Right atrium auricular region (tissue), 2 donors: ENCODE measurements around the gene LPP. TPM values are rescaled to one million over a fixed set of nuclear protein-coding genes. Genes with fewer than 3 reads are reported as not detected.
A peak's percentile ranks its signal among the peaks of the same experiment; 100 is the strongest.

Experiments used
- DNase-seq: peaks from one replicate; pipeline ENCODE4 v3.0.0-alpha.2; 2019; ENCODE audit warnings: low spot score
- H3K27ac ChIP-seq, 2 donors: fragments of 200-600 bp; sonication (generic); 1 replicate in 1 of 2; 2 replicates in 1 of 2; pipeline ENCODE4 v1.5.1; 2016 to 2019
- H3K27me3 ChIP-seq, 2 donors: fragments of 200-600 bp; sonication (generic); one replicate each; pipeline versions ENCODE4 v1.5.1 to v1.6.0; 2017 to 2019
- H3K36me3 ChIP-seq: fragments of 200-600 bp; sonication (generic); one replicate; pipeline ENCODE4 v1.5.1; 2016
- H3K4me1 ChIP-seq, 2 donors: fragments of 200-600 bp; sonication (generic); one replicate each; pipeline versions ENCODE4 v1.5.1 to v1.6.0; 2017 to 2019
- H3K4me3 ChIP-seq, 2 donors: fragments of 200-600 bp; sonication (generic); 1 replicate in 1 of 2; 2 replicates in 1 of 2; pipeline ENCODE4 v1.5.1; 2017 to 2019; ENCODE audit warnings: mild to moderate bottlenecking in 1 of 2, moderate library complexity in 1 of 2
- H3K9me3 ChIP-seq, 2 donors: fragments of 200-600 bp; sonication (generic); one replicate each; pipeline ENCODE4 v1.5.1; 2019
- CTCF ChIP-seq, 2 donors: fragments of 200-600 bp; sonication (generic); IDR thresholded peaks; one replicate each; pipeline ENCODE4 v1.5.1; 2019; ENCODE audit warnings: antibody characterized with exemption in 2 of 2
- total RNA-seq, 2 donors: library from RNA; depleted of rRNA; stranded (reverse); fragments of >200 nt; gene quantifications; one replicate each; pipeline ENCODE4 v1.1.0, GENCODE V29; 2016

The LPP gene
- total RNA-seq, 2 donors from 2014 or later, result 117 to 186 TPM

GRCh38 chr3:188184649-188185048 is 30.7 kb downstream of the LPP start:
- Histone ChIP-seq H3K27me3 (no peaks in the 10 kb centered on the region), H3K4me1 (peaks cover 0 to 63% of the 10 kb centered on the region in 2 donors), H3K27ac (peak overlapping the region; percentile 71 to 91), H3K9me3 (no peaks in the 10 kb centered on the region), H3K4me3 (no peak overlapping the region), H3K36me3 (peaks cover 3% of the 10 kb centered on the region)
- no peak for TF ChIP-seq CTCF (IDR thresholded peaks at IDR 0.05)
- no peak for DNase-seq

GRCh38 chr3:188185717-188186251 is 31.8 kb downstream of the LPP start:
- Histone ChIP-seq H3K4me3 (no peak overlapping the region), H3K9me3 (no peaks in the 10 kb centered on the region), H3K27me3 (no peaks in the 10 kb centered on the region), H3K27ac (peak overlapping the region; percentile 71 to 91), H3K36me3 (peaks cover 3% of the 10 kb centered on the region), H3K4me1 (peaks cover 0 to 66% of the 10 kb centered on the region in 2 donors)
- TF ChIP-seq CTCF (IDR thresholded peaks at IDR 0.05), result no peak
- DNase-seq, result no peak

- Histone ChIP-seq H3K9me3 (no peaks in the 10 kb centered on the region), H3K27me3 (no peaks in the 10 kb centered on the region), H3K4me3 (no peak overlapping the region), H3K36me3 (peaks cover 3% of the 10 kb centered on the region), H3K27ac (peak overlapping the region; percentile 42 to 91), H3K4me1 (peaks cover 0 to 72% of the 10 kb centered on the region in 2 donors)
- no peak for TF ChIP-seq CTCF (IDR thresholded peaks at IDR 0.05)
- no peak for DNase-seq
Measured at GRCh38 chr3:188187053-188187452, 33.1 kb downstream of the LPP start.

GRCh38 chr3:188188911-188189310 is 35.0 kb downstream of the LPP start:
- peak overlapping the region; percentile 74 to 91 for H3K27ac ChIP-seq
- peaks cover 0 to 68% of the 10 kb centered on the region in 2 donors for H3K4me1 ChIP-seq
- no peak for TF ChIP-seq CTCF (IDR thresholded peaks at IDR 0.05)
- no peak for DNase-seq
- peaks cover 3% of the 10 kb centered on the region for H3K36me3 ChIP-seq
- no peak overlapping the region for H3K4me3 ChIP-seq
- no peaks in the 10 kb centered on the region for H3K9me3 ChIP-seq
- H3K27me3 ChIP-seq, result no peaks in the 10 kb centered on the region

GRCh38 chr3:188191460-188191859 is 37.5 kb downstream of the LPP start:
- Histone ChIP-seq H3K4me3 (no peak overlapping the region), H3K27ac (peak overlapping the region; percentile 74 to 91), H3K36me3 (peaks cover 3% of the 10 kb centered on the region), H3K27me3 (no peaks in the 10 kb centered on the region), H3K4me1 (peaks cover 0 to 62% of the 10 kb centered on the region in 2 donors), H3K9me3 (no peaks in the 10 kb centered on the region)
- no peak for TF ChIP-seq CTCF (IDR thresholded peaks at IDR 0.05)
- no peak for DNase-seq

- Histone ChIP-seq H3K36me3 (peaks cover 3% of the 10 kb centered on the region), H3K4me1 (peaks cover 0 to 62% of the 10 kb centered on the region in 2 donors), H3K27ac (peak overlapping the region in 1 of 2 donors; percentile 91), H3K9me3 (no peaks in the 10 kb centered on the region), H3K4me3 (no peak overlapping the region), H3K27me3 (no peaks in the 10 kb centered on the region)
- no peak for TF ChIP-seq CTCF (IDR thresholded peaks at IDR 0.05)
- no peak for DNase-seq
Measured at GRCh38 chr3:188192034-188192433, 38.1 kb downstream of the LPP start.
